GM19238 (cell line): ENCODE measurements around the gene GPHN.
"Not testable (repeated sequence)": the region's sequence is repeated elsewhere in the genome, so short reads cannot be mapped to it uniquely, and the experiment has no call there.

Experiments
- DNase-seq: peaks from one replicate; pipeline ENCODE4 v3.0.0; 2011; ENCODE audit warnings: low spot score; ENCODE audit not compliant: insufficient read length

GPHN gene

GRCh38 chr14:66501592-66501991 lies 6.4 kb upstream of the GPHN start:
- no peak for DNase-seq

GRCh38 chr14:66502836-66503235 lies 5.1 kb upstream of the GPHN start:
- DNase-seq: not testable (repeated sequence)

GRCh38 chr14:66503532-66503931 lies 4.4 kb upstream of the GPHN start:
- DNase-seq: no peak

DNA sequence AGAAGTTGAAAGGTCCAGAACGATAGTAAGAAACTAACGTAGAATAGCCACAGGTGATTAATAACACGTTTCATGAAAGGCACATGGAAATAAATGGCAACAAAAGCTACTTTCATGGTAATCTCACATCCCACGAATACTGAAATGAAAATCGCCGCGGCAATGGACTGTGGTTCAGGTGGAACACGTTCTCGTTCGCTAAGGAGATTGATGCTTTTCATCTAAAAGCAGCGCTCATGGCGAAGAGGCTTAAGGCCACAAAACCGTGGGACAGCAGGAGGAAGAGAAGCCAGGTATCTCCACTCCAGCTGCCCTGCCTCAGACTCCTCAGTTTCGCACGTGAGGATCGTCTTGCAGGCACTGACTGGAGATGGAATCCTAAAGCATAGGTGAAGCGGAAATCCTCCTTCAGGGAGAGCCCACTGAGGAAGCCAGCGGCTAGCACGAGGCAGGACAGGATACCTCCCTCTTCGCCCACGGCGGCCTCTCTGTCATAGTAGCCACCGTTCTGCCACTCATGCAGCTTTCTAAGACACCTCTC lies 696 bp upstream of the GPHN start:
- DNase-seq: no peak

DNA sequence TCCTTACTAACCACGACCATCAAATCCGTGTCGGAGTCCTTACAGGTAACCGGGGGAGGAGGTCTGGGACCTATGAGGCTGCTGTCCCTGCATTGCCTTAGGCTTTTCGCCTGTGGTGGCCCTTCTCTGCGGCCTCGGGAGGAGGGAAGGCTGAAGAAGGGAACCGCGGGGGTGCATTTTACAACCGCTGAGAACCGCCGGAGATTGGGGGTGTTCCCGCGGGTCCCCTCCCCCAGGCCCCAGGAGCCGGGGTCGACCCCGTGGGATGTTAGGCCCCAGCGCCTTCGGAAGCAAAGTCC lies 549 bp downstream of the GPHN start:
- DNase-seq: no peak

DNA sequence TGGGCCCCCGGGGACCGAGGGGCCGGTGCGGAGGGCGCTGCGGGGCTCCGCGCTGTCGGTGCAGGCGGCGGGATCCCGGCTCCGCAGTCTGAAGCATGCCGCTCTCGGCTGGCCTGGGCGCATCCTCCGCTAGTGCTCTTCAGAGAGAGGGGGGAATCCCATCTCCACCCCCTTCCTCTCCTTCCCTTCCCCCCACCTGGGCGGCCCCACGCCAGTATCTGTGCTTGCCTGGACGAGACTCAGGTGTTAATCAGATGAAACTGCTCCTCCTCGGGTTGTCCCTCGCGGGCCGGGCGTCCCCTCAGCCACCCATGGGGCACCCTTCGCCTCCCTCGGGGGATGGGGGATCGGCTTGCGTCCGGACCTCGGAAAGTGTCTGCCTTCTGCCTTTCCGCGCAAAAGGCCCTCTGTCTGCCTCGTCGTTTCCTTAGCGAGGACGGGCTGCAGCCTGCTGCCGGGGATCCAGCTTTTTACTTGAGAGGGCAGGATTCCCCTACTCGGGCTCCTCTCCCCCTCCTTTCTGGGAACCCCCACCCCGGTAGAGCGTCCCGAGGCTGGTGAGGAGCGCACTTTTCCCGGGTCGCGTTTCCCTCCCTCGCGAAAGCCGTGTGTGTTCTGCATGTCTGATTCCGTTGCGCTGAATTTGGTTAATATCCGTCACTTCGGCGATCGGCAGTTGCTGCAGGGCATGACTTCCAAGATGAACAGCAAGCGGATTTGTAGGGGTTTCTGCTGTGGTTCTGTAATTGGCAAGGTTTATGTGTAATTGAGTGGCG lies 1.1 kb downstream of the GPHN start:
- DNase-seq: peak; percentile 18

DNA sequence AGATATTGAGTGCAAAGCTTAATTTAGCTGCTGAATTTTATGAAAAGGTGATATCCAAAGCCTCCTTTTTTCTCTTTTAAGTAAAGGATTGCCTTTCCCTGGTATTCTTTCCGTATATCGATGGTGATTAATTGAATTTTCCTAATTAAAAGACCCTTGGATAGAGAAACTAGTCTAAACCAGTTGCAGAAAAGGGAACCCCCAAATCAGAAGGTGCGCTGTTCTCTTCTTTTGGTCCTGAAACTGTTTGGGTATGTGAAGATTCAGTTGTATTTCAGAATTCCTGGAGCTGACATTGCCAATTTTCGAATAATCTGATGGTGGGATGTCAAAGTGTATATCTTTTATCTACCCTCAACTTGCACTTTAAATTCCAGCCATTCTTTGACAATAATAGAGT lies 1.9 kb downstream of the GPHN start:
- DNase-seq: no peak

DNA sequence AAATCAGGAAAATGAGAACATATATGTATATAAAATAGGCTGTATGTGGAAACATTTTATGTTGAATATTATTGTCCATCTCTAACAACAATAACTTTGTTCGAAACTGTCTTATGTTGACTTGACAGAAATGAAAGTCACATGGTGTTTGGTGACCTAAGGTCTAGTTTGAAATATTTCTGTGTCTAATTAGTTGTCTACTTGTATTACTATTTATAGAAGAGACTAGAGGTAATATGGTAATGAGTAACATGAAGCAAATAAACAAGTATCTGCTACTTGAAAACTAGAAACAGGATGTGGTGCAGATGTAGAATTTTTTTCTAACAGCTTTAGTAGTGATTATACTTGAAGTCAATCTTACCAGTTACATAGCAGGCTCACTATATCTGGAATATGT lies 3.9 kb downstream of the GPHN start:
- no peak for DNase-seq

DNA sequence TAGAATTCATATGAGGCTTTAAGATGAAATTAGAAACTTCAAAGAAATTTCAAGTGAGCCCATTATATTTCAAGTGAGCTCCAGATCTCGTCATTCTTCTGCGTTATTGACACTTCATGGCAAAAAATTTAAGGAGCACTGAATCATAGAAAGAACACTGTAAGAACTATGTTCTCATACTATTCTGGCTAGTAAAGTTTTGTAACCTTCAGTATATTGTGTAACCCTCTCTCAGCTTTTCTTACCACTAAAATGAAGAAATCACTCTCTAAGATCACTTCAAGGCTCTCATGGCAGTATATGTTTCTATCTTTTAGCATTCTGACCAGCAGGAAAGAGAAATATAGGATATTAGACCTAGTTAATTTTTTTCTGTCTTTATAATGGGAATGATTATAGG lies 6.3 kb downstream of the GPHN start:
- no peak for DNase-seq

DNA sequence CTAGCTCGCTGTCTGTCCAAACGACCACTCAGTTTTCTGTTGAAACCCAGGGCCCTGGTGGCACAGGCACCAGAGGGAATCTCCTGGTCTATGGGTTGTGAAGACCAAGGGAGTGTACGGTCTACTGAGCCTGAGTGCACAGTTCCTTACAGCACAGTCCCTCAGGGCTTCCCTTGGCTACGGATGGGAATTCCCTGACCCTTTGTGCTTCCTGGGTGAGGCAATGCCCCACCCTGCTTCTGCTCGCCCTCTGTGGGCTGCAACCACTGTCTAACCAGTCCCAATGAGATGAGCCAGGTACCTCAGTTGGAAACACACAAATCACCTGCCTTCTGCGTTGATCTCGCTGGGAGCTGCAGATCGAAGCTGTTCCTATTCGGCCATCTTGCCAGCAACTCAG lies 22.6 kb downstream of the GPHN start:
- DNase-seq: no peak

GRCh38 chr14:66539034-66539433 lies 31.1 kb downstream of the GPHN start:
- no peak for DNase-seq

DNA sequence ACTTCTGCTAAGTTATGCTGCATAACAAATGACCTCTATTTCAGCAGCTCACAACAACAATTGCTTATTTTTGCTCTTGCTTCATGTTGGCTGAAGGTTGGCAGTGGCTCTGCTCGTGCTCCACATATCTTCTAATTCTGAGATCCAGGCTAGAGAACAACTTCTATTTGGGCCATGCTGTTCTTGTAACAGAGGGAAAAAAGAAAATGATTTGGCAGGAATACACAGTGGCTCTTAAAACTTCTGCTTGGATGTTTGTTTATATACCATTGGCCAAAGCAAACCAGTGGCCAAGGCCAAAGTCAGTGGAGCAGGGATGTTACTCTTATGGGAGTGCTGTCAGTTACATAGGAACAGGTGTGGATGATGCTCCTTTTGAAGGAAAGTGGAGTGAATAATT lies 32.1 kb downstream of the GPHN start:
- DNase-seq: no peak

DNA sequence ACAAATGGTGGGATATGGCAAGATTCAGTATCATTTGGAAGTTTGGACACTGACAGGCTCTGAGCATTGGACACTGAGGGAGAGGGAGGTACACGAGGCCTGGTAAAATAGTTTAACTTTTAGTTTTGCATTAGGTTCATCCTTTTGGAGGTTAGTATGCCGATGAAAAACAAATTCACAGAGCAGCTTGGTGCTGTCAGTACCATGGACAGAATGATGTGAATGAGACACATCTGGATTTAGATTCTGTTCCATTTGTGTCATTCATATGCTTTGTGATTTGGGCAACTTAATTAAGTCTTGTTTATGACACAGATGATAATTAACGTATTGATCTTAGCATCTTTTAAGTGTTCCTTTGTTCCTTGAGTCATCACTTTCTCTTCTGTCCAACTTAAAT lies 33.7 kb downstream of the GPHN start:
- no peak for DNase-seq

- no peak for DNase-seq
Measured at GRCh38 chr14:66543996-66544395, 36.0 kb downstream of the GPHN start.

GRCh38 chr14:66545191-66545590 lies 37.2 kb downstream of the GPHN start:
- DNase-seq: not testable (repeated sequence)

GRCh38 chr14:66545751-66546150 lies 37.8 kb downstream of the GPHN start:
- not testable (repeated sequence) for DNase-seq

GRCh38 chr14:66563731-66564130 lies 55.8 kb downstream of the GPHN start:
- no peak for DNase-seq

DNA sequence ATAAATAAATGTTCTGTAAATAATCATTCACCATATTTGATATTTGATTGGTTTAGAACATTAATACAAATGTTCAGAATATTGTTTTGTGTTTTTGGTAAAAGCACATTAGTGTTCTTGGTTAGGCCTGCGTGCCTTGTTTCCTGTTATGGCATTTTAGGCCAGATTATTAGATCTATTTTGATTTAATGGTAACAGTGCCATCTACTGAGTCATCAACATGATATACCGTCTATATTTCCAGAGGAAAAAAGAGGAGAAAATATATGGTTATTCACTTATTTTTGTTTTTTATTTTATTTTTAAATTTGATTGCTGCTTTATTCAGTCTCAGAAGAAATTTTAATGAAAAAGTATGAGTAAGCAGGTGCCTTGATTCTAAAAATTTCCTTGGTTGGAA lies 60.3 kb downstream of the GPHN start:
- DNase-seq: no peak

- no peak for DNase-seq
Measured at GRCh38 chr14:66572826-66573225, 64.9 kb downstream of the GPHN start.

- no peak for DNase-seq
Measured at GRCh38 chr14:66575014-66575413, 67.1 kb downstream of the GPHN start.

- no peak for DNase-seq
Measured at GRCh38 chr14:66575939-66576338, 68.0 kb downstream of the GPHN start.

DNA sequence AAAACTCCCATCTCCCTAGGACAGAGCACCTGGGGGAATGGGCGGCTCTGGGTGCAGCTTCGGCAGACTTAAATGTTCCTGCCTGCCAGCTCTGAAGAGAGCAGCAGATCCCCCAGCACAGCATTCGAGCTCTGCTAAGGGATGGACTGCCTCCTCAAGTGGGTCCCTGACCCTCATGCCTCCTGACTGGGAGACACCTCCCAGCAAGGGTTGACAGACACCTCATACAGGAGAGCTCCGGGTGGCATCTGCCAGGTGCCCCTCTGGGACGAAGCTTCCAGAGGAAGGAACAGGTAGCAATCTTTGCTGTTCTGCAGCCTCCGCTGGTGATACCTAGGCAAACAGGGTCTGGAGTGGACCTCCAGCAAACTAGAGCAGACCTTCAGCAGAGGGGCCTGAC lies 79.8 kb downstream of the GPHN start:
- DNase-seq: not testable (repeated sequence)

- no peak for DNase-seq
Measured at GRCh38 chr14:66595394-66595793, 87.4 kb downstream of the GPHN start.
